ENCODE results near the gene FES.

FES gene

GRCh38 chr15:90877315-90877714, 7.0 kb upstream of the FES start:
- DNase-seq = no peak

- DNase-seq = no peak
Measured at GRCh38 chr15:90877996-90878395, 6.3 kb upstream of the FES start.

DNA sequence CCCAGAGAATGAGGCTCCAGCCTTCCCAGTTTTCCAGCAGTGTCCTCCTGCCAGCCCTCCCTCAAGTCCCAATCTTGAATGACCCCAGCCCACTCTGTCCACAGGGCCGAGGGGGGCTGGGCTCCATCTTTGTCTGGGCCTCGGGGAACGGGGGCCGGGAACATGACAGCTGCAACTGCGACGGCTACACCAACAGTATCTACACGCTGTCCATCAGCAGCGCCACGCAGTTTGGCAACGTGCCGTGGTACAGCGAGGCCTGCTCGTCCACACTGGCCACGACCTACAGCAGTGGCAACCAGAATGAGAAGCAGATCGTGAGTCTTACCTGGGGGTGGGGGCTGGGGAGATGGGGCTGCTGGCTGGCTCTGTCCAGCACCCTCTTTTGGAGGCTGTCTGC, 5.6 kb upstream of the FES start:
- no peak for DNase-seq

GRCh38 chr15:90879730-90880366, 4.5 kb upstream of the FES start:
- no peak for DNase-seq

GRCh38 chr15:90880381-90881145, 3.7 kb upstream of the FES start:
- no peak for DNase-seq

GRCh38 chr15:90881181-90881977, 2.9 kb upstream of the FES start:
- DNase-seq = no peak

- DNase-seq = no peak
Measured at GRCh38 chr15:90881978-90882721, 2.2 kb upstream of the FES start.

DNA sequence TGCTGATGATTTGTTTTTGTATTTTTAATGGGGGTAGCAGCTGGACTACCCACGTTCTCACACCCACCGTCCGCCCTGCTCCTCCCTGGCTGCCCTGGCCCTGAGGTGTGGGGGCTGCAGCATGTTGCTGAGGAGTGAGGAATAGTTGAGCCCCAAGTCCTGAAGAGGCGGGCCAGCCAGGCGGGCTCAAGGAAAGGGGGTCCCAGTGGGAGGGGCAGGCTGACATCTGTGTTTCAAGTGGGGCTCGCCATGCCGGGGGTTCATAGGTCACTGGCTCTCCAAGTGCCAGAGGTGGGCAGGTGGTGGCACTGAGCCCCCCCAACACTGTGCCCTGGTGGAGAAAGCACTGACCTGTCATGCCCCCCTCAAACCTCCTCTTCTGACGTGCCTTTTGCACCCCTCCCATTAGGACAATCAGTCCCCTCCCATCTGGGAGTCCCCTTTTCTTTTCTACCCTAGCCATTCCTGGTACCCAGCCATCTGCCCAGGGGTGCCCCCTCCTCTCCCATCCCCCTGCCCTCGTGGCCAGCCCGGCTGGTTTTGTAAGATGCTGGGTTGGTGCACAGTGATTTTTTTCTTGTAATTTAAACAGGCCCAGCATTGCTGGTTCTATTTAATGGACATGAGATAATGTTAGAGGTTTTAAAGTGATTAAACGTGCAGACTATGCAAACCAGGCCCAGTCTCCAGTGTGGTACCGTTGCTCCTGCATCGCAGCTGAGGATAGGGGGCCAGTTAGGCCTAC, 1.4 kb upstream of the FES start:
- no peak for DNase-seq

GRCh38 chr15:90883526-90883975, 753 bp upstream of the FES start:
- no peak for DNase-seq

- DNase-seq = no peak
Measured at GRCh38 chr15:90884719-90885431, 571 bp downstream of the FES start.

- DNase-seq = no peak
Measured at GRCh38 chr15:90885432-90886290, 1.4 kb downstream of the FES start.

DNA sequence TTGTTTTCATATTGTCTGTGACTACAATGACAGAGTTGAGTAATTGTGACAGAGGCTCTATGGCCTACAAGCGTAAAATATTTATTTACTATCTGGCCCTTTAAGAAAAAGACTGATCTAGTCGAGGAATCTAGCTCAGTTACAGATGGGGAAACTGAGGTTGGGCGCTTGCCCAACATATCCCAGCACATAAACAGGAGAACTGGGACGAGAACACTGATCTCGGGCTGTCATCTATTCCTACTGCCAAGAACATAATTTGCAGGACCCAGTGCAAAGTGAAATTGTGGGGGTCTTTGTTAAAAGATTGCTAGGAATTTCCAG, 1.9 kb downstream of the FES start:
- DNase-seq = no peak

- DNase-seq = no peak
Measured at GRCh38 chr15:90887037-90887481, 2.8 kb downstream of the FES start.

- no peak for DNase-seq
Measured at GRCh38 chr15:90889313-90889730, 5.0 kb downstream of the FES start.

GRCh38 chr15:90889736-90890456, 5.6 kb downstream of the FES start:
- no peak for DNase-seq

GRCh38 chr15:90890839-90891238, 6.5 kb downstream of the FES start:
- DNase-seq = no peak

GRCh38 chr15:90891346-90891949, 7.1 kb downstream of the FES start:
- no peak for DNase-seq

DNA sequence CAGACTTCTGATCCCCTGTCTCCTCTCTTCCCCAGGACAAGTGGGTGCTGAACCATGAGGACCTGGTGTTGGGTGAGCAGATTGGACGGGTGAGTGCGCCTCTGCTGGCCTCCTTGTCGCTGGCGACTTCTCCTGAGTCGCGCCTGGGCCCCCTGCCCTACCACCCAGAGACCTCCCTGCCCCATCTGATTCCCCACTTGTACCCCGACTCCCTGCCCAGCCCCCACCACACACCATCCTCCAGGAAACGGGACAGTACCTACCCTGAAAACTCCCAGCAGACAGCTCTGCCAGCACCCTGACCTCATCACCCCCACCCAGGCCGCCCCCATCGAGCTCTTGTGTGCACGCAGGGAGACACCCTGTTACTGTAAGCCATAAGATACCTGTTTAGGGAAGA, 7.7 kb downstream of the FES start:
- no peak for DNase-seq

- DNase-seq = no peak
Measured at GRCh38 chr15:90892498-90893174, 8.3 kb downstream of the FES start.

Data from NCI-H1436 treated with DMSO at 0.1 percent for 48 hours (cell line).